ENCODE measurements around the gene MRPL3.

MRPL3 gene

GRCh38 chr3:131470377-131470776 lies 32.4 kb downstream of the MRPL3 start:
- Histone ChIP-seq H3K27me3 (replicated peaks; ENCODE audit: insufficient read depth, low read length) (no peaks in the 10 kb centered on the region), H3K4me3 (ENCODE audit: low read length) (no peak overlapping the region), H2AFZ (ENCODE audit: low read length) (no peak overlapping the region), H3K4me2 (ENCODE audit: low read depth, low read length) (no peak overlapping the region), H3K79me2 (ENCODE audit: low read length) (0 out of 2 replicates have a peak, but pooled peaks cover 11% of the 10 kb centered on the region), H3K9me2 (replicated peaks; ENCODE audit: insufficient read depth, low read length) (no peaks in the 10 kb centered on the region), H3K9ac (ENCODE audit: low read length) (no peak overlapping the region), H3F3A (ENCODE audit: insufficient read depth, low read length) (no peaks in the 10 kb centered on the region), H3K27ac (ENCODE audit: low read length) (no peak overlapping the region), H3K9me3 (replicated peaks; ENCODE audit: insufficient read depth, low read length) (no peaks in the 10 kb centered on the region), H3K36me3 (replicated peaks; ENCODE audit: insufficient read depth, low read length) (peaks cover 2% of the 10 kb centered on the region; the same call in 1 of the 2 replicates), H4K20me1 (ENCODE audit: insufficient read depth, low read length) (no peaks in the 10 kb centered on the region), H3K4me1 (ENCODE audit: low read length) (no peaks in the 10 kb centered on the region)
- TF ChIP-seq CTCF (IDR thresholded peaks at IDR 0.05; ENCODE audit: low read length) (no peak), EZH2 (optimal IDR thresholded peaks at IDR 0.05; ENCODE audit: low read depth, low read length) (no peak), EZH2phosphoT487 (IDR thresholded peaks at IDR 0.05; ENCODE audit: low read length) (no peak)
- no peak for DNase-seq

- Histone ChIP-seq H2AFZ (ENCODE audit: low read length) (no peak overlapping the region), H3K9me2 (replicated peaks; ENCODE audit: insufficient read depth, low read length) (no peaks in the 10 kb centered on the region), H3K79me2 (ENCODE audit: low read length) (no peaks in the 10 kb centered on the region), H3K27me3 (replicated peaks; ENCODE audit: insufficient read depth, low read length) (no peaks in the 10 kb centered on the region), H3F3A (ENCODE audit: insufficient read depth, low read length) (no peaks in the 10 kb centered on the region), H4K20me1 (ENCODE audit: insufficient read depth, low read length) (no peaks in the 10 kb centered on the region), H3K9ac (ENCODE audit: low read length) (no peak overlapping the region), H3K4me2 (ENCODE audit: low read depth, low read length) (no peak overlapping the region), H3K27ac (ENCODE audit: low read length) (no peak overlapping the region), H3K9me3 (replicated peaks; ENCODE audit: insufficient read depth, low read length) (no peaks in the 10 kb centered on the region), H3K4me1 (ENCODE audit: low read length) (no peaks in the 10 kb centered on the region), H3K4me3 (ENCODE audit: low read length) (no peak overlapping the region), H3K36me3 (replicated peaks; ENCODE audit: insufficient read depth, low read length) (no peaks in the 10 kb centered on the region; the same call in 1 of the 2 replicates)
- TF ChIP-seq EZH2 (optimal IDR thresholded peaks at IDR 0.05; ENCODE audit: low read depth, low read length) (no peak), CTCF (IDR thresholded peaks at IDR 0.05; ENCODE audit: low read length) (no peak)
- DNase-seq = no peak
Measured at GRCh38 chr3:131458653-131459052, 44.1 kb downstream of the MRPL3 start.

GRCh38 chr3:131457220-131457619 lies 45.6 kb downstream of the MRPL3 start:
- no peak overlapping the region for H3K9ac ChIP-seq (ENCODE audit: low read length)
- TF ChIP-seq CTCF (IDR thresholded peaks at IDR 0.05; ENCODE audit: low read length) (no peak), EZH2phosphoT487 (IDR thresholded peaks at IDR 0.05; ENCODE audit: low read length) (no peak), EZH2 (optimal IDR thresholded peaks at IDR 0.05; ENCODE audit: low read depth, low read length) (no peak)
- H3K4me1 ChIP-seq (ENCODE audit: low read length) = no peaks in the 10 kb centered on the region
- no peaks in the 10 kb centered on the region for H3K9me3 ChIP-seq (replicated peaks; ENCODE audit: insufficient read depth, low read length)
- no peak overlapping the region for H3K4me3 ChIP-seq (ENCODE audit: low read length)
- no peak overlapping the region for H3K4me2 ChIP-seq (ENCODE audit: low read depth, low read length)
- H3K36me3 ChIP-seq (replicated peaks; ENCODE audit: insufficient read depth, low read length) = no peaks in the 10 kb centered on the region; the same call in 1 of the 2 replicates
- H3K9me2 ChIP-seq (replicated peaks; ENCODE audit: insufficient read depth, low read length) = no peaks in the 10 kb centered on the region
- no peaks in the 10 kb centered on the region for H4K20me1 ChIP-seq (ENCODE audit: insufficient read depth, low read length)
- H3K27ac ChIP-seq (ENCODE audit: low read length) = no peak overlapping the region
- no peak overlapping the region for H2AFZ ChIP-seq (ENCODE audit: low read length)
- H3K27me3 ChIP-seq (replicated peaks; ENCODE audit: insufficient read depth, low read length) = no peaks in the 10 kb centered on the region
- no peaks in the 10 kb centered on the region for H3K79me2 ChIP-seq (ENCODE audit: low read length)
- DNase-seq = no peak
- H3F3A ChIP-seq (ENCODE audit: insufficient read depth, low read length) = no peaks in the 10 kb centered on the region
